ENCODE results near the gene ARHGEF10L.
"Not testable (repeated sequence)": the region's sequence is repeated elsewhere in the genome, so short reads cannot be mapped to it uniquely, and the experiment has no call there.

ARHGEF10L gene

DNA sequence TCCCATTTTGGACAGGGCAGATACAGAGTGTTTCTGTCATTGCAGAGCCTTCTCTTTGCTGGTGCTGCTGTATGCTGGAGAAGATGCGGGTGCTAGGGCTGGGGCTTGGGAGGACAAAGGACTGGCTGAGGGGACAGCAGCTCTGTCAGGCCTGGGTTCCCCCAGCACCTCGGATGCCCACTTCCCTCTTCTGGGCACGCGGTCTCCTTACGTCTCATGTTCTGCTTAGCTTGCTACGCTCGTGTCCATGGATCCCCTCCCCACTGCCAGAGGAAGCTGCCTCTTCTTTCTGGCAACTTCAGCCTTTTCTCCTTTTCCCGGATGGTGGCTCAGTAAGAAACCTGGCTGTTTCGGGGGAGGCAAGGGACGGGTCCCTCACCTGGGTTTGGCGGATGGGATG is 75.7 kb downstream of the ARHGEF10L start:
- DNase-seq: no peak

DNA sequence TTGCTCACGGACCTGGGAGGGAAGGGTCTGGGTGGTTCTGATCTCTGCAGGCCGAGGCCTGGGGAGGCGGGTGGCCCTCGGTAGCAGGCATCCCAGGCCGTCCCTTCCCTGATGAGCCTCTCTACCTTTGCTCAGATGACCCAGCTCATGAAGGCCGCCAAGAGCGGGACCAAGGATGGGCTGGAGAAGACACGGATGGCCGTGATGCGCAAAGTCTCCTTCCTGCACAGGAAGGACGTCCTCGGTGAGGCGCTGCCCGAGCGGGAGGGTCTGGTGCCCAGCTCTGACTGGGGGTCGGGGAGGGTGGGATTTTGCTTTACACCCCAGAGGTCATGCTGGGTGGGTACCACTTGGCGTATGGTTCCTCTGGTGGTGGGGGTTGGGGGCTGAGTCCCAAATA is 76.5 kb downstream of the ARHGEF10L start:
- DNase-seq: no peak

DNA sequence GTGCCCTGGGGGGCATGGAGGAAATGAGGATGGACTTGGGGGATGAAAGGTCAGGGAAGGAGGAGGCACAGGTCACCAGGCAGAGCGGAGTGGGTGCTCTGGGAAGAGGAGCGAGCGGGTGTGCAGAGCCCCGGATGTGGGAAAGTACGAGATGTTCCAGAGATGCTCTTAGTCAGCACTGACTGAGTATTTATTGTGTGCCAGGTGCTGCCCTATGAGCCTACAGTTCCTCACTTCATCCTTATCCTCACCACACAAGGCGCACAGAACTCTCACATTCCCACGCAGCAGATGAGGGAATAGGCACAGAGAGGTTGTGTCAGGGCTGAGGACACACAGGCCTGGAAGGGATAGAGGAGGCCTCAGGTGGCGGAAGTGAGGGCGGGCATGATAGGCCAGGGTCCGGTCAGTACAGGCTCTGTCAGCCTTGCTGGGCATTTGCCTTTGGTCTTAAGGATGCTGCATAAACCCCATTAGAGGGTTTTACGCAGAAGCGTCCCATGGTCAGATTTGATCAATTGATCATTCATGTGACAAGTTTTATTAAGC is 77.3 kb downstream of the ARHGEF10L start:
- no peak for DNase-seq

DNA sequence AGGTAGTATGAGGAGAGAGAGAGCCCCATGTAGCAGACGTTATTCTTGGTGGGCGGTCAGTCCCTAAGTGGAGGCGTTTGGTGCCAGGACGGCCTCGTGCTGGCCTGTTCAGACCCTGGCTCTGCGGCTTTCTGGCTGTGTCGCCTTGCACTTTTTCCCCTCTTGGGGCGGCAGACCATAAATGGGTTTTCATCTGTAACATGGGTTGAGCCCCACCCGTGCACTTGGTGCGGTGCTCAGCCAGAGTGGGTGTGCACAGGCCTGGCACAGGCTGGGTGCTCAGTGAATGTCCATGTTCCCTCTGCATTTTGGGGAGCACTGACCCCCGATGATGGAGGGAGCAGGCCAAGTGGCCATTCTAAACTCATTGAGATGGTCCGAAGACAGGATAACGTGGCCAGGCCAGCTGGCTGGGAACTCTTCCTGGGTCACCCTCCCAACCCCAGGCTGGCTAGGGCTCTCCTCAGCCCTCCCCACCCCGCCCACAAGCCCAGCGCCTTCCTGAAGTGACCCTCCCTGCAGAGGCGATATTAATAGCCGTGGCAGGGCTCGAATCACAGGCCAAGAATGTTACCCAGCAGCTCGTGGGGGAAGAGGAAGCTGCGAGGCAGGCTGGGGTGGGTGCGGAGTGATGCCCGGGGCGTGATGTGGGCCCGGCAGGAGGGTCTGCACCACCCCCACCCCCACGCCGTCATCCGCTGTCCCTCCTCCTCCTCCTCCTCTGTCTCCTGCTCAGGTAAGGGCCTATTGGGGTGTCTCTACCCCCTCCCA is 78.5 kb downstream of the ARHGEF10L start:
- no peak for DNase-seq

DNA sequence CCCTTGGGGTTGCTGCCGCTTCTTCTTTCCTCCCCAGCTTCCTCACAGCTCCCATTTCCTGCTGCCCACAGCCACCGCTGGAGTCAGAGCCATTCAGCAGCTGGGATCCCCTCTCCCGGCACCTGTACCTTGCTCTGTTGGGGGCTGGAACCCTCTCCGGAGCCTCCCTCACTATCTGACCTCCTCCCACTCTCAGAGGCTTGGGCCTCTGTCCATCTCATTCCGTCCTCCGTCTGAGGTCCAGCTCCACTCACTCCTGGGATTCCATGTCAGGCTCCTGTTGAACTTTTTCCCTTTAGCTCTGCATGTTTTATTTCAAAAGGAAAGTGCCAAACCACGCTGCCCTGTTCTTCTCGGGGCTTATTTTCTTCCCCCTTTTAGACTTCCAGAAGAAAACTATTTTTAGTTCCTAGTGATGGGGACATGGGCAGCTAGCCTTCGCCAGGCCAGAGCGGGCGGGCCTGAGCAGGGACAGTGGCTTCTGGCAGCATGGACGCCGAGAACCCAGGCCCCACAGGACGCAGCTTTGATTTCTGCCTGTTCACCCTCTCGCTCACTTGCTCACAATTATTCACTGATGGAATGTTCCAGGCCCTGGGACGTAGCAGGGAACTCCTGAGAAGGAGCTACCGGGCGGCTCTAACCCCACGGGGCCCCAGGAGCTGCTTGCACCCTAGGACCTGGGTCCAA is 79.2 kb downstream of the ARHGEF10L start:
- DNase-seq: no peak

DNA sequence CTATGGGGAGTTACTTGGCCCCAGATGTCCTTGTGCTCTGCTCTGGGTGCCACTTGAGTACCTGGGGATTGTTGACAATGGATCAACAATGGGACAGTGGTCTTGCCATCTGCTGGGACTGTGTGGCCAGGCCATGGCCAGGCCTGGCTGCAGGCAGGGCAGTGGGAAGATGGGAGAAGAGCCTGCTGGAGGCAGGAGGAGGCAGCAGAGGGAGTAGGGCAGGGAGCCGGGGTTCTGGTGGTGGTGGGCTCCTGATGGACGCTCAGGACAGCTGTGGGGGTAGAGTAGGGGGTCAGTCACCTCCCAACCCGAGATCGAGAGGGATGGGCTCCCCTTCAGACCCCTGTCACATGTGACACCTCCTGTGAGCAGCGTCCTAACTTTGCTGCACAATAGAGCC is 81.0 kb downstream of the ARHGEF10L start:
- no peak for DNase-seq

DNA sequence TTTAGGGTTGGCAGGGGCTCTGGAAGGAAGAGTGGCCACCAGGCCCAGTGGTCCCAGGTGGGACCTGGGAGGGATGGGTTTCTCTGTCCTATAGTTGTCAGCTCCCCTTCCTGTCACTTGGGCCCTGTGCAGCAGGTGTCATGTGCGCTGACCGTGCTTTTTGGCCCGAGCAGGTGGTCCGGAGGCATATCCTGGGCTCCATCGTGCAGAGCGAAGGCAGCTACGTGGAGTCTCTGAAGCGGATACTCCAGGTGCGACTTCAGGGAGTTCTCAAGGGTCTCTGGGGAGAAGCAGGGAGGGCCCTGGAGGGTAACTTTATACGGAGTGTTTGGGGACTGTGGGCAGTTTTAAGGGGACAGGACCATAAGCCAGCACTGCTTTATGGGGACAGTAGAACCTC is 82.2 kb downstream of the ARHGEF10L start:
- no peak for DNase-seq

DNA sequence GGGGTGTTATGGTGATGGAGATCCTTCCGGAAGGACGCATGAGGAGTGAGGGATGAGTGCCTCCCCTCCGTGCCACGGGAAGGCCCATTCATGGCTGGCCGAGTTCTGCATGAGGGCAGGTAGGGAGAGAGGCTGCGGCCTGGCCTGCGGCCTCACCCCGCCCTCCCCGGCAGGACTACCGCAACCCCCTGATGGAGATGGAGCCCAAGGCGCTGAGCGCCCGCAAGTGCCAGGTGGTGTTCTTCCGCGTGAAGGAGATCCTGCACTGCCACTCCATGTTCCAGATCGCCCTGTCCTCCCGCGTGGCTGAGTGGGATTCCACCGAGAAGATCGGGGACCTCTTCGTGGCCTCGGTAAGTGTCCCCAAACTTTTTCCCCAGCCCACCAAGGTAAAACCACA is 83.3 kb downstream of the ARHGEF10L start:
- DNase-seq: no peak

DNA sequence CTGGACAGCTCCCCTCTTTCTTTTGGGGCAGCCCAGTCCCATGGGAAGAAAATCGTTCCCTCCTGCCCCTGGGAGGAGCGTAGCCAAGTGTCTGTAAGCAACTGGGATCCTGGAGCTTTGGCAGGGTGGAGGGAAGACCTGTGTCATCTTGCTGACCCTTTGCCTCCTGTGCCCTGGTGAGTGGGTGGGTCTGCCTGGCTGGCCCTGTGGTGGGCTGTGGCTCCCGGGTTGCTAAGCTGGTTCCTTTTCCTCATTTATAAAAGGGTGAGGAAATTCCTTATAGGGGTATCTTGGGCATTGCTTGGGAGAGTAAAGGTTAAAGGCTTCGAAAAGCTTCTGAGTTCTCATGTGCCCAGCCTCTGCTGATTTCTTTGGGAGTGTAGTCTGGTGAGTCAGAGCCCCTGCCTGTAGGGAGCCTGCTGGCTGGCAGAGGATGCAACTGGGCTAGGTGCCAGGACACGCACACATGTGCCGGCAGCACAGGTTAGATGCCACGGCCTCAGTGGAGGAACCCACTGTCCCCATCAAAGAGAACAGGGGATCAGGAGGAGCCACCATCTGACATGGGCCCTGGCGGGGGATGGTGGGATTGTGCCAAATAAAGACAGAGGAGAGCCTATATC is 85.2 kb downstream of the ARHGEF10L start:
- DNase-seq: no peak

DNA sequence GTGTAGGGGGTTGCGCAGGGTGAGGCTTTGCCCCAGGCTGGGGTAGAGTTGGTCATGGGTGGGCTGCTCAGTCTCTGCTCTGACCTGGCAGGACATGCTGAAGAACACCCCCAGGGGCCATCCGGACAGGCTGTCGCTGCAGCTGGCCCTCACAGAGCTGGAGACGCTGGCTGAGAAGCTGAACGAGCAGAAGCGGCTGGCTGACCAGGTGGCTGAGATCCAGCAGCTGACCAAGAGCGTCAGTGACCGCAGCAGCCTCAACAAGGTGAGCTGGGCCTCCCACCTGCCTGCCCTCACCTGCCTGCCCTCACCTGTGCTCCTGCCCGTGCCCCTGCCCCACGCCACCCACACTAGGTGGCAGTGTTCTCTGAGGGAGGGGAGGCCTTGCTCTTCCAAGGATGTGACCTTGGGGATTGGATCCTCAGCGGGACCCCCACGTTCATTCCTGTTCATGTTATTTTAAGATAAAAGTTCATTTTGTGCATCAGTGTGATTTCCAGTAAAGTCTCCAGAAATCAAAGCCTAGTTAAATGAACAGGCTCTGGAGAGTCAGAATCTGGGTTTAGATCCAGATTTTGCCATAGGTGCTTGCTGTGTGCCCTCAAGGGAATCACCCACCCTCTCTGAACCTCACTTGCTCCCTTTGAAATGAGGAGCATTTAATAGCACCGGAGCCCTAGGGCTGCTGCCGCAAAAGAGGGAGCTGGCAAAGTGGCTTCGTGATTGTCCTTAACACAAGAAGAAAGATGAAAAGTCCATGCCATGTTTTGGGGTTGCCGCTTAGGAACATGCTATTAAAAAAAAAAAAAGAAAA is 87.9 kb downstream of the ARHGEF10L start:
- no peak for DNase-seq

DNA sequence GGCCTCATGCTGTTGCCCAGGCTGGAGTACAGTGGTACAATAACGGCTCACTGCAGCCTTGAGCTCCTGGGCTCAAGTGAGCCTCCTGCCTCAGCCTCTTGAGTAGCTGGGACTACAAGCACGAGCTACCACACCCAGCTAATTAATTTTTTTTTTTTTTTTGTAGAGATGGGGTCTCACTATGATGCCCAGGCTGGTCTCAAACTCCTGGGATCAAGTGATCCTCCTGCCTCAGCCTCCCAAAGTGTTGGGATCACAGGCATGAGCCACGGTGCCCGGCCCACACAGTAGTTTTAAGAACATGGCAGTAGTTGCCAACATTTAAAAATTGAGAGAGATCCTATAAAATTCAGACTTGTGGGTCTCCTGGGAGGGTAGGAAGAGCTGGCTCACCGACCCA is 89.5 kb downstream of the ARHGEF10L start:
- not testable (repeated sequence) for DNase-seq

DNA sequence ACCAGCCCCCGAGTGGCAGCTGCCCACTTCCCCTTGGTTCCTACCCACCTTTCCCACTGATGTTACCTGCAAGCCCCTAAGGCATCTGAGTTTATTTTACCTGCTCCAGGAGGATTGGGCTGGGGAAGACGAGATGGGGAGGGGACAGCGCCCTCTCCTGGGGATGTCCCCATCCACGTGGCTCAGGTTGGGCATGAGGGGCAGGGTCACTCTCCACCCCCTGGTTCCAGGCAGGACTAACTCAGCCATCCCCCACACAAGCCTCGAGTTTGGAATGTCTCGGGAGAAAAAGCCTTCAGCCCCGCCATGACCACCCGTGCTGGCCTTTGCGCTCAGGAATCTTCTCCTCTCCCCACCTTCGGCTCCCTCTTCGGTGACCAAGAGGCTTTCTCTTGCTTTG is 90.0 kb downstream of the ARHGEF10L start:
- no peak for DNase-seq

DNA sequence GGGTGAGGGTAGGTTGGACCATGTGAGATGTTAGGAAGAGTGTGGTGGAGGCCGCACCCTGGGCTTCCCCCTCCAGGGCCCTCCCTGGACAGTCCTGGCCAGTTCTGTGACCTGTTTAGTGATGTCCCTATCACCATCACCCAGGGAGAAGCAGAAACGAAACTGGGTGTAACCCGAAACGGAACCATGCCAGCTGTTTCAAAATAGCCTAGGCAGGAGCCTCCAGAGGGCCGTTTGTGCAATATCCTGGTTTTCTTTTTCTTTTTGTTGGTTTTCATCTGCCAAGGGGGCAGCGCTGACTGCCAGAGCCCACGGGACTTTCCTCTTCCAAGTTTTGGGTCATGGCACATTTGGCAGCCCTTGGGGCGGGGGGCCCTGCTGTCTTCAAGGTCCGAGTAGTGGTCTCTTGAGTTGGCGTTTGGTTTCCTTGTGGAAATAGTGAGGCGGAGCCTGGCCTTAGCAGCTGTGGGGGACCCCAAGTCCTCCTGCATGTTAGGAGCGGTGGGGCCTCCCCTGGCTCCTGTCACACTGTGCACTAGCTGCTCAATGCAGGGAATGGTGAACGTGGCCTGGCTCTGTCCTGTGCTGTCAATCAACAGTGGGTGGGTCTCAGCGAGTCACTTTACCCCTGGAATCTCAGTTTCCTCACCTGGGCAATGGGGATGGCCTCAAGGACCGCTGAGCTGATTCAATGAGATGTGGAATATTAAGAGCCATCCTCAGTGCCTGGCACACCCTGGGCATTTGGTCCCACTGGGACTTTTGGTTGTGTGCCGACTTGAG is 90.7 kb downstream of the ARHGEF10L start:
- no peak for DNase-seq

DNA sequence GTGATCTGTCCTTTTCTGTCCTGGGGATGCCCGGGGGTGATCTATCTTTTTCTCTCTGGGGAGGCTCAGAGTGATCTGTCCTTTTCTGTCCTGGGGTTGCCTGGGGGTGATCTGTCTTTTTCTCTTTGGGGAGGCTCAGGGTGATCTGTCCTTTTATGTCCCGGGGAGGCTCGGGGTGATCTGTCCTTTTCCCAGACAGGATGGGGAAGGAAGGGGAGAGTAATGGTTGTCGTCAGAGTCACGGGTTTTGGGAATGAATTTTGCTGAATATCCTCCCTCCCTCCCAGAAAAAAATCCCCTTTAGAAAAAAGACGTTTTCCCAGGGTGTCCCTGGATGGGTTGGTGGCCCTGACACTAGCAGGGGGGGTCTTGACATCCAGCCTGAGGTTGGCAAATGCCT is 91.5 kb downstream of the ARHGEF10L start:
- DNase-seq: no peak

DNA sequence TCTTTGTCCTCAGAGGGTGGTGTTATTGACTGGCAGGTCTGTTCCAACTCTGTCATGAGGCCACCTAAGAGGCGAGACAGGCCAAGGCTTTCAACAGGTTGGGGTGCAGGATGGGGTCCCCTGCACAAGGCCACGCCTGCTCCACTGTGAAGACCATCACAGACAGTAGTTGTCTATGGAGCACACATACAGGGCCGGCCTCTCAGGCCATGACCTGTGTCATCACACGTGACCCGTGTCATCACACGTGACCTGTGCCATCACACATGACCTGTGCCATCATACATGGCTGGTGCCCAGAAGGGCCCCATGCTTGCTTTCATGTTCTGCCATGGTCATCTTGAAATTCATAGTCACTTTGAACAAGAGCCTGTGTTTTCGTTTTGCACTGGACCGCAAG is 91.9 kb downstream of the ARHGEF10L start:
- DNase-seq: no peak

DNA sequence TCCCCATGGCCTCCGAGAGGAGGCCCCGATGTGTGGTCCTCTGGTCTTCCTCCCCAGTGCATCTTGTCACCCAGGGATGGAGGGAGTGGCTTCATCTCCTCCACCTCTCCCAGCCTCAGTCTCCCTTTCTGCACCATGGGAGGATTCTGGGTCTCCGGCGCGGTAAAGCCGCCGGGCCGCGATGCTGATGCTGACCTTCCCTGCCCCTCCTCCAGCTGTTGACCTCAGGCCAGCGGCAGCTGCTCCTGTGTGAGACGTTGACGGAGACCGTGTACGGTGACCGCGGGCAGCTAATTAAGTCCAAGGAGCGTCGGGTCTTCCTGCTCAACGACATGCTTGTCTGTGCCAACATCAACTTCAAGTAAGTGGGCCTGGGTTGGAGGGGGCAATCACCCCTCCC is 92.6 kb downstream of the ARHGEF10L start:
- DNase-seq: no peak

DNA sequence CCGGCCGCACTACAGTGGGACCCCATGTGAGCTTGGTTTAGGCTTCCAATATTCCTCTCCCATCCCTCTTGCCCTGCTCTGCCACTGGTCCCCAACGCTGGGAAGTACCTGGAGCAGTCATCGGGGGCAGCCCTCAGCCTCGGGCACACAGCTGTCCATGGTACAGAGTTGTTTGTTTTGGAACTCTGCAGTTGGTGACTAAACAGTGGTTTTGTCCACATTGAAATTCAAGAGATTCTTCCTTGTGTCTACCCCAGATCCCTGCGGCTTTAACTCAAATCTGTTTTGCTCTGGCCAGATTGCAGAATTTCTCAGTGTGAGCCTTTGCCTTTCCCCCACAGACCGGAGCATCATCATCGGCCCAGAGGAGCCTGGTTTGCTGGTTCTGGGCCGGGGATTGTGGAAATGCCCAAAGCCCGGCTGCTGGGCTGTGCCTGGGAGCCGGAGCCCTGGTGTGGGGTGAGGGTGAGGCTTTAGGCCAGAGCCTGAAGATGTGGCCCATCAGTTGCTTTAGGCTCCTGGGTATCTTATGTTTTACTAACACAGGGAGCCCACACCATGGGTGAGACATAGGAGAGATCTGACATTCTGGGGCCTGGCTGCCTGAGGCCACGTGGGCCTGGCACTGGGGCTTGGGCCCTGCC is 93.2 kb downstream of the ARHGEF10L start:
- no peak for DNase-seq

DNA sequence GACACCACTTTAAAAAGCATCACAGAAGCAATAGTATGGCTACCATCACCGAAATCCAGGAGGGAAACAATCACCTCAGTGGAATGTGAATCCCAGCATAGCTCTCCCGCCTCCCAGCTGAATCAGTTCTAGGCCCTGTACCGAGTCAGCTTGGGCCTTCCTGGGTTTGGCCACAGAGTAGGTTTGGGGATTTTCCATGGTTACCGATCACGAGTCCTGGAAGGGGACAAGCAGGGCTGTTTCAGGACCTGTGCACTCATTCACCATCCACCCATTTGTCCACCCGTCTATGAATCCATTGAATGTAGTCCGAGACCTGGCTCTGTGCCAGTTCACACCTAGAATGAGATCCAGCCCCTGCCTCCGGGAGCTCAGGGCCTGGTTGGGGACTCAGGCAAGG is 94.2 kb downstream of the ARHGEF10L start:
- DNase-seq: no peak

DNA sequence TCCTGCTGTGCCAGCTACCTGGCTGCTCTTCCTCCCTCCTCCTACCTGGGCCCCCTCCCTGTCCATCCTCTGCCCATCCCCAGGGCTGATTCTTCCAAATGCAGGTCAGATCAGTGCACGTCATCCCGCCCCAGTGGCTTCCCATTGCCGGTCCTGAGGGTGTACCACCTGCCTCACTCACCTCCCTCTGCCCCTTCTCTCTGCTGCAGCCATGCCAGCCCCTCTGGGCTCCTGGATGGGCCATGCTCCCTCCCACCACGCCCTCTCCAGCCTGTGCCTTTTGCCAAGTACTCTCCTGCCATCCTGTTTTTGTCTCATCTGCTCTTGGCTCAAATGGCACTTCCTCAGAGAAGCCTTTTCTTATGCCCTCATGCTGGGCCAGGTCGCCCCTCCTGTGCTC is 95.8 kb downstream of the ARHGEF10L start:
- no peak for DNase-seq

DNA sequence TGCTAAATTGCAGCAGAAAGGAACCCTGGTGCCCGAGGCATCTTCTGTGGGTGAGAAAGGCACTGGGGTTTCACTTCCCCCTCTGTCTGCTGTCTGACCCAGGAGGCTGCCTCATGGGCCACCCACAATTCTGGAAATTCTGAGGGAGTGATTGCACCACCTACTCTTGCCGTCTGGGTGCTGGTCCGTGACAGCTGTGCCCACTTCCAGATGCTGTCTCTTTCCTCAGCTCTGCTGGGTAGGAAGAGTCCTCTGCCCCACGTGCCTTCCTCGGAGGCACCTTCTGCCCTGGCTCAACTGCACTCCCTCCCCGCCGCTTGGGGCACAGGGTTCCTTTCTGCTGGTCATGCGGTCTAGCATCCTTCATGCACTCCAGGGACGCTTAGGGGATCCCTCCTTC is 96.3 kb downstream of the ARHGEF10L start:
- DNase-seq: no peak

DNA sequence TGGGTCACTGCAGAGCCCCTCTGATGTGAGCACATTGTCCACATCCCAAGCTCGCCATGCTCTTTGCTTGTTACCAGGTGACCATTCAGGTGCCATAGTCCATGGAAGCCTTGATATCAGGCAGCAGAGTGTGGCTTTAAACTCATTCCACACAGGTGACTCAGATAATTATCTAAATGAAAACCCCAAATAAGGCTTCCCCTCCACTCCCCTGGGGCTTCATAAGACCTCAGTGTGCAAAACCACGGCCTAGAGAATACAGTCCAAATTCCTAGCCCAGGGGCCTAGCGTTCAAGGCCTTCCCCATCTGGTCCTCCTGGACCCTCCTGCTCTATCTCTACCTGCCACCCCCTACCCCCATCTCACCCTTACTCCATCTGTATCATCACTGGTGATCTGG is 97.1 kb downstream of the ARHGEF10L start:
- DNase-seq: no peak

DNA sequence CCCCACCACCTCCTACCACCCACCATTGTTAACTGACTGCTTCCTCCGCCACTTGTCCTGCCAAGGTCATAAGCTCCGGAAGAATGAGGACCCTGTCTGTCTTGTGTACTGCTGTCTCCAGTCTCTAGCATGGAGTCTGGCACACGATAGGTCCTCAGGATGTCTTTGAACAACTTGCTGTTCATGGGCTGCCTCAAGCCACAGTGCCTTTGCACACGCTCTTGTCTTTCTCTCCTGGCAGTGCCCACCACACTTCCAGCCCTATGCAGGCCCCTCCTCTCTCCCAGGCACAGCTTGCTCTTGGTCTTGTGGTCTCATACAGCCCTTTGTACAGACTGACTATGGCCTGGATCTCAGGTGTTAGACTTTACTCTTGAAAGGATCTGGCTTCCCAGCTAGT is 97.6 kb downstream of the ARHGEF10L start:
- no peak for DNase-seq
